ENCODE measurements around the gene HLA-DMA. TPM values are rescaled to one million over a fixed set of nuclear protein-coding genes. Genes with fewer than 3 reads are reported as not detected.

HLA-DMA gene
- polyA plus RNA-seq, 6 donors from 2014 or later = 1,101 to 1,557 (median 1,371) TPM

DNA sequence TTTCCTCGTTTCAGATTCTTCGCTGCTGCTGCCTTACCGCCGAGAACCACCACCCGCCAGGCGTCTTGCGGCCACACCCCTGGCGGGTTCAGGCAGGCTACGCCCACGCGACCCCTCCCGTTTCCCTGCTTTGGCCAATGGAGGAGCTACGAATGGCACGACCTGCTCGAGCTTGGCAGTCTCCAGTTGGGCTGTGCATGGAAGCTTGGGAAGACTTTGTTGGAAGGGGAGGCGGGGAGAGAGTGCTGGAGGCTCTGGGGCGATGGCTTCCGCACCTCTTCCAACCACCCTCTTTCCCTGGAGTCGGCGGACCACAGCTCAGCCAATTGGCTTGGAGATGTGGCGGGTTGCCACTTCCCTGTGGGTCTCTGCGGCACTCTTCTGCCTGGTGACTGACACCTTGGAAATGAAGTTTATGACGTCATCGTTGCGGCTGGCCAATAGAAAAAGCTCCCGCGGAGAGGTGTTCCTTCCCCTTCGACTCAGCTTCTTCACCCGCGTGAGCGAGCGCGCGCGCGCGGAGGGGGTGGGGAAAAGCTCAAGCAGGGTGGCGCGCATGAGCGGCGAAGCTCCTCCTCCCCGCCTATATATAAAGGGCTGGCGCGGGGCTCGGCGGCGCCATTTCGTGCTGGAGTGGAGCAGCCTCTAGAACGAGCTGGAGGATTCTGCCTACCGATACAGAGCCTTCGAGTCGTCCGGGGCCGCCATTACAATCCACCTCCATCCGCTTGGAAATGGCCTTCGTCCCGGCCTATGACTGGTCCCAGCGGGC is 18.9 kb upstream of the HLA-DMA start:
- peaks cover 28 to 48% of the 10 kb centered on the region in 2 donors for H3K36me3 Mint-ChIP-seq
- peak overlapping the region; percentile 99 to 100 (median 100) for H3K27ac Mint-ChIP-seq
- H3K4me1 Mint-ChIP-seq = peaks cover 56 to 64% (median 64%) of the 10 kb centered on the region in 3 donors
- no peaks in the 10 kb centered on the region for H3K9me3 Mint-ChIP-seq
- H3K27me3 Mint-ChIP-seq = no peaks in the 10 kb centered on the region
- DNase-seq = peak; percentile 100
- H3K4me3 Mint-ChIP-seq = peak overlapping the region; percentile 93 to 100 (median 98)
- ATAC-seq (ENCODE audit: low read depth in 2 of 2) = peak; percentile 52 to 59

DNA sequence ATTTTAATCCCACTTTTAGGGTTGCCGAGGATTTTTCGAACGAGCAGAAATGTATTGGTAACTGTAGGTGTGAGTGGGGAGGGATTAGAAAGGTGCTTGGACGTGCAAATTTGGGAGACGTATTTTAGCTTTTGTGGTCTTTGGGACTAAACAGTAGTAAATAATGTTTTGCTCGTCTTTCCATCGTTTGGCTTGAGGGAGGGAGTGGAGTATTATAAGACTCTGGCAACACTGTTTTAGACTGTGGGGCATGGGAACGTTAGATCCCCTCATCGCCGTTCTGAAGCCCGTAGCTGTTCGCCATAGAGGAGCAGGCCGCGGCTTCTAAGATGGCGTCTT is 18.3 kb upstream of the HLA-DMA start:
- Mint-ChIP-seq H3K27ac (peak overlapping the region; percentile 99 to 100 (median 100)), H3K4me3 (peak overlapping the region; percentile 93 to 100 (median 98)), H3K27me3 (no peaks in the 10 kb centered on the region), H3K36me3 (peaks cover 26 to 42% of the 10 kb centered on the region in 2 donors), H3K4me1 (peaks cover 56 to 63% (median 62%) of the 10 kb centered on the region in 3 donors), H3K9me3 (no peaks in the 10 kb centered on the region)
- DNase-seq = no peak
- no peak for ATAC-seq (ENCODE audit: low read depth in 2 of 2)

DNA sequence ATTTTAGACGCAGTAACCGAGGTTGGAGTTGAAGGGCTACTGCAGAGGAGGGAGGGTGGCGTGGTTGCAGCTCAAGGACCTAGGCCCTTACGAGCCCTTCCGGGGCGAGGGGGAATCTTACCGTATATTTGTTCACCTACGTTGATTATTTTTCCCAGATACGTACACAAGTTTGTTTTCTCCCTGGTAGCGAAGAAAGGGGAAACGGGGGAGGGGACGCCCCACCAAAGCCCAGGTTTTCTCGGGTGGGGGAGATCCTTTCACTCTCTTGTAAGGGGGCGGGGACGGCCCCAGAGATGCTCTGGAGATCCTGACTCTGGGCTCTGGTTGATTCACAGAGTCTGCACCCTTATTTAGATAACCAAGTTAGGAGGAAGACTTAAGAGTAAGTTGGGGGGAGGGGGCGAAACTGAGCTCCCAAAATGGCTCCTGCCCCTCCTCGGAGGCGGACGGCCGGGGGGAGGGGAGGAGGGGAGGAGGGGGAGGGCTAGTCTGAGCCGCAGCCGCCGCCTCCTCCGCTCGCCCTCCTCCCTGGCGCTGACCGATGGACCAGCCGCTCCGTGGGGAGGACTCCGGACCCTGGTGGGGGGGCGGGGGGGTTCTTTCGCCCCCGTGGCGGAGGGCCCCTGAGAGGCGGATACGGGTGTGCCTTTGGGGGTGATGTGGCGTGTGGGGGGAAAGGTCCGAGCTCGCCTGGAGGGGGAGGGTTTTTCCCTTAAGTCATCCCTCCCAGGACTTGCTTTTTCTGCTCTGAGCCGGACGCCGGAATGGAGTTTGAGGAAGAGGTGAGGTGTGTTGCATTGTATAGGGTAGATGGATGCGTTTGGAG is 17.7 kb upstream of the HLA-DMA start:
- no peaks in the 10 kb centered on the region for H3K9me3 Mint-ChIP-seq
- ATAC-seq (ENCODE audit: low read depth in 2 of 2) (peak; percentile 0 to 2), DNase-seq (peak; percentile 75)
- H3K4me1 Mint-ChIP-seq = peaks cover 56 to 63% (median 61%) of the 10 kb centered on the region in 3 donors
- H3K4me3 Mint-ChIP-seq = peak overlapping the region; percentile 93 to 100 (median 98)
- no peaks in the 10 kb centered on the region for H3K27me3 Mint-ChIP-seq
- peak overlapping the region; percentile 99 to 100 (median 100) for H3K27ac Mint-ChIP-seq
- H3K36me3 Mint-ChIP-seq = peaks cover 20 to 36% of the 10 kb centered on the region in 2 donors

DNA sequence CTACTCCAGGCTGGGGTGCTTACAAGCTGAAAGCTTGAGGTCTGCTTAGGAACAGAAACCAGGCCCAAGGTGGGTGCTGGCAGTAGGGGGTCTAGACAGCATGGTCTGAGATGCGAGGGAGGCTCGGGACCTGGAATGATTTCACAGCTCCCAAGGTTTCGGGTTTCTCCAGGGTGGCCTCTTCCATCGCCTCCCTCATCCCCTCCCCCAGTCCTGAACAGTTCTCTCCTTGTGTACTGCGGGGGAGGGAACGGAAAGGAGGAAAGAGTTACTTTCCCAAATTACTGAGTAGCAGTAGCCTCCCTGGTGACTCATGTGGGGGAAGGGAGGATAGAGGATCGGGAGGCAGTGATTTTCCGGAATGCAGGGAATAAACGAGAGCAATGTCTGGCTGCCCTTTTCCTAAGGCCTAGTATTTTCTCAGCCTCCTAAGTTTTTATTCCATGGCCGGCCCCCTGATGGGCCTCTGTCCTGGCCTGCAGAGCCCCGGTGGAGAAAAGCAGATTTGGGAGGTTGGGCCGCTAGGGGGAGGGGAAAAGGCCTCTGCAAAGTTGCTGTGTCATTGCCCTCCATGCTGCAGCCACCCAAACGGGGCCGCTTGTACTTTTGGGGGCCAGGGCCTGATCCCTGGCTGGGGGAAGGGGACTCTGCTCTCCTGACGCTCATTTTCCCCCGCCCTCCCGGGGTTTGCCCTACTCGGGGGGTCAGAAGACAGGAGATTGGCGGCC is 17.0 kb upstream of the HLA-DMA start:
- Mint-ChIP-seq H3K4me3 (peak overlapping the region; percentile 93 to 100 (median 97)), H3K27me3 (no peaks in the 10 kb centered on the region), H3K4me1 (peaks cover 56 to 63% (median 59%) of the 10 kb centered on the region in 3 donors), H3K9me3 (no peaks in the 10 kb centered on the region), H3K36me3 (peaks cover 14 to 29% of the 10 kb centered on the region in 2 donors), H3K27ac (peak overlapping the region; percentile 98 to 100 (median 99))
- DNase-seq = peak; percentile 73
- no peak for ATAC-seq (ENCODE audit: low read depth in 2 of 2)

DNA sequence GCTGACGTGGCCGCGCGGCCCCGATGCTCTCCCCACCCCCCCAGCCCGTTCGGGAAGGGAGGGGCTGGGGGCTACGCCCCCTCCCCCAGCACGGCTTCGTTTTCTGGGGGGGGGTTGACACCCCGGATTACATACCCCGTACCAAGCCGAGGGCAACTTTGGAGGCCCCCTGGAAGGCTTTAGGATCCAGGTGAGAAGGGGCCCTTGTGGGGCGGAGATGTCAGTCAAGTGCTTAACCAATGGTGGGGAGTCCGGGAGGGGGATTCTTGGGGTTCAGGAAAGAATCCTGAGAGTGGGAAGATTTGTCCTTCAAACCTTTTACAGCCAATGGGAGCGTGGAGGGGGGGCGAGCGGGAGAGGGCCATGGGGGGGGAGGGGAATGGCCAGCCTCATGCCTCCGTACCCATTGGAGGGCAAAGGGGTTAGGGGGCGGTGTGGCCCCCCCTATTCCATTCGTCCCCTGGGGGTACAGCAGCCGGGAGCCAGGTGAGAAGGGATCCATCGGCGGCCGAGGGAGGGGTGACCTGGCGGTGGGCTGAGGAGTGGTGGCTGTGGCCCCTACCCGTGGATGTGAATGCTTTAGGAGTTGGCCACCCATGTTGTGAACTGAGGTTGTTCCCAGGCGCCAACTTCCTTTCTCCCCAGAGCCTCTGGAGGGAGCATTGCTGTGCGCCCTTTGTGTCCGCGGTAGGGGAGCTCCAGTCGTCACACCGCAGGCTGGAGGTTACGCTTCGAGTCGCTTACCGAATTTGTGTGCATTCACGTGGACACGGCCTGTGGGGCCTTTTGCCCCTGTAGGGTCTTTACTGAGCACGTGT is 16.2 kb upstream of the HLA-DMA start:
- Mint-ChIP-seq H3K36me3 (peaks cover 14 to 28% of the 10 kb centered on the region in 2 donors), H3K4me3 (peak overlapping the region; percentile 93 to 100 (median 97)), H3K4me1 (peaks cover 55 to 58% (median 58%) of the 10 kb centered on the region in 3 donors), H3K27ac (peak overlapping the region; percentile 98 to 100 (median 99)), H3K27me3 (no peaks in the 10 kb centered on the region), H3K9me3 (no peaks in the 10 kb centered on the region)
- DNase-seq (peak; percentile 45), ATAC-seq (ENCODE audit: low read depth in 2 of 2) (no peak)

DNA sequence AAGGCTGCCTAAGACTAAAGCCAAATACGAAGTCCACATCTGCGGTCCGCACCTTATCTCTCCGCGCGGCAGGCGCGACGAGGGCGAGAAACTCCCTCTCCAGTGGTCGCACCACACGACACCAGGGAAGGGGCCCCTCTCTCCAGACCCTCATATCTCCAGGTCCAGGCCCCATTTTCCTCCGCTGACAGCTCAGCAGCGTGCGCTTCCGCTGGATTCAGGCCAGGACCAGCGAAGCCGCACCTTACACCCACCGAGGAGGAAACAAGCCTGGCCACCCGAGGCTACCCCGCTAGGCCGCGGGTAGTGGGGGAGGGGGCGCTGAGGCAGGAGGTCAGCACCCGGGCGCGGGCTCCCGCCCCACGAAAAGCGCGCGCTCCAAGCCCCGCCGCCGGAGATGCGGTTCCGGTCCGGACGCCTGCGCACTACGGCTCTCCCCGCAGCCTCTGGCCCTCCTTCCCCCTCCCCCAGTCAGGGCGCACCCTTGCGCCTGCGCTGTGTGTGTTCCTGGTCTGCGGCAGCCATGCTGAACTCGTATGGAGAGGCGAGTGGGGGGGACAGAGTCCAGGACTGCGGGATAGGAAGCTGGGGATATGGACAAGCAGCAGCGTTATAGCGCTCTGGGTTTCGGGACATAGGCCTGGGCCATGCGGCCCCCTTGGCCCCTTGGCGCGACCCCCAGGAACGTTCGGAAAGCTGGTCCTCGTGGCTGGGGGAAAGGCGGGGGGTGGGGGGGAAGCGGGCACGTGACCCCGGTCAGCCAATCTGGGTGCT is 15.4 kb upstream of the HLA-DMA start, which contains the start of gene BRD2:
BRD2 (plus strand) TSS at position 502 of the 774 bp plus-strand sequence. CDS start 4,305 bp downstream, outside the sequence.
- H3K4me3 Mint-ChIP-seq = peak within 1 kb of the TSS; percentile 93 to 100 (median 97)
- DNase-seq (peak; percentile 99), ATAC-seq (ENCODE audit: low read depth in 2 of 2) (peak; percentile 32 to 41)
- H3K9me3 Mint-ChIP-seq = no peaks in the 10 kb centered on the region
- H3K27ac Mint-ChIP-seq = peak within 1 kb of the TSS; percentile 98 to 100 (median 99)
- H3K27me3 Mint-ChIP-seq = no peaks in the 10 kb centered on the region
- H3K4me1 Mint-ChIP-seq = peaks cover 50 to 54% (median 54%) of the 10 kb centered on the region in 3 donors
- peaks cover 6 to 20% of the 10 kb centered on the region in 2 donors for H3K36me3 Mint-ChIP-seq

DNA sequence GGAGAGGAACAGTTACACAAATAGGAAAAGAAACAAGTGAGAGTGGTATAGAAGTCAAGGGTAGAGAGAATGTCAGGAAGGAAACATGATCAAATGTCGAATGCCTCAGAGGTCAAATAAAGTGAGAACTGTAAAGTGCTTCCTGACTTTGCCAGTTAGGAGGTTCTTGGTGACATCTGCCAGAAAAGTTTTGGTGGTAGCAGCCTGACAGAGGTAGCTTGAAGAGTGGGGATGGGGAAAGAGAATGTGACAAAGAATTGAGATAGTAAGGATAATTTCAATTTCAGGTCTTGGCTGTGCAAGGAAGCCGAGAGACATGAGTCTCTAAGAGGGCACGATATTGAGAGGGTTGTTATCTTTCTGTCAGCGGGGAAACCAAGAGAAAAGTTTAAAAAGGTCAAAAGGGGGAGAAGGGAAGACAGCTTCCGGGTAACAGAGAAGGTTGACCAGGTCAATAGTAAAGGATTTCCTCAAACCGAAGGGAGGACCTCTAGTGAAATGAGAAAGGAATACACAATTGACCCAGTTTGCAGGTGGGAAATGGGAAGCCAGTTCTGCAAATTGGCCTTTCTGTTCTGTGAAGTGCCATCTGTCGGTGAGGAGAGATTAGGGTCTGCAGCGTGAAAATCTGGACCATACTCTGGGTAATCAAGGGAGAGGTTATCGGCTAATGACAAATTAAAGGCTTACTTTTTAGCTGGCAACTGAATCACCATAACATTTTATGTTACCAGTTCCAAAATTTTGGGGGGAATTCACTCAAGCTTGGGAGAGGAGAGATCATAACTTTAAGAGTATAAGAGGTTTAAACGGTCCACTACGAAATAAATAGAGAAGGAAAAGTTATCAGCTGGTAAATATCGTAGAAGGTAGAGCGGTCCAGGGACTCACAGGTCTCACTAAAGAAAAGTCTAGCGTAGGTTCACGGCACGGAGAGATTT is 14.5 kb upstream of the HLA-DMA start:
- H3K9me3 Mint-ChIP-seq = no peaks in the 10 kb centered on the region

DNA sequence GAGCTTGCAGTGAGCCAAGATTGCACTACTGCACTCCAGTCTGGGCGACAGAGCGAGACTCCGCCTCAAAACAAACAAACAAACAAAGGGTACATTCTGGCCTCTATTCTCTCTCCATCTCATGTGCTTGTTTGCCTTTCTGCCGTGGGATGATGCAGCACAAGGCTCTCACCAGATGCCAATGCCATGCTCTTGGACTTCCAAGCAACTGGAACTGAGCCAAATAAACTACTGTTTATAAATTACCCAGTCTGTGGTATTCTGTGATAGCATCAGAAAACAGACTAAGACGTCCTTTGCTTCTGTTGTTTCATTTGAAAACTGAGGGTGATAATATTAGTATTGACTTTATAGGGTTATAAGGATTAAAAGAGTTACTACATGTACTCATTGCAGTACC is 11.9 kb upstream of the HLA-DMA start:
- Mint-ChIP-seq H3K4me3 (peak overlapping the region in 3 of 8 donors; percentile 17 to 100 (median 25)), H3K27ac (peak overlapping the region in 2 of 6 donors; percentile 31 to 46), H3K27me3 (no peaks in the 10 kb centered on the region), H3K36me3 (peaks cover 0 to 1% of the 10 kb centered on the region in 2 donors), H3K9me3 (no peaks in the 10 kb centered on the region), H3K4me1 (peaks cover 54 to 66% (median 57%) of the 10 kb centered on the region in 3 donors)
- ATAC-seq (ENCODE audit: low read depth in 2 of 2) = no peak
- no peak for DNase-seq

More for the DNA sequence above, 14.5 kb upstream of the HLA-DMA start:
- Mint-ChIP-seq H3K36me3 (peaks cover 0 to 12% of the 10 kb centered on the region in 2 donors), H3K4me3 (peak overlapping the region; percentile 93 to 100 (median 97)), H3K4me1 (peaks cover 46 to 60% (median 52%) of the 10 kb centered on the region in 3 donors), H3K27me3 (no peaks in the 10 kb centered on the region), H3K27ac (peak overlapping the region; percentile 95 to 100 (median 98))
- DNase-seq = peak; percentile 55
- no peak for ATAC-seq (ENCODE audit: low read depth in 2 of 2)

DNA sequence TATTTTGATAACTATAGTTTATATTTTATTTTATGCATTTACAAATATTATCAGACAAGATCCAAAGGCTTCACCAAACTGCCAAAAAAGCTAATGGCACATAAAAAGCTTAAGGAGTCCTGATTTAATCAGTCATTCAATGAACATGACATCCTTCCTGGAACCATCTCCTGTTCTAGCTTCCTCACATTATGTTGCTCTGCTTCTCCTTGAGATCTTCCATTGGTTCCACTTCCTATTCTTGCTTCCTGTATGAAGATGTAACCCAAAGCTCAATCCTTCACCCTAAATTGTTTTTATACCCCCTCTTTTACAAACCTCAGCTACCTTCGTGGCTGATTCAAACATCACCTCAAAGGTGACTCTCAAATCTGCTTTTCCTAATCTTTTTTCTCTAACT is 11.0 kb upstream of the HLA-DMA start:
- H3K4me1 Mint-ChIP-seq = peaks cover 50 to 61% (median 53%) of the 10 kb centered on the region in 3 donors
- ATAC-seq (ENCODE audit: low read depth in 2 of 2) = no peak

DNA sequence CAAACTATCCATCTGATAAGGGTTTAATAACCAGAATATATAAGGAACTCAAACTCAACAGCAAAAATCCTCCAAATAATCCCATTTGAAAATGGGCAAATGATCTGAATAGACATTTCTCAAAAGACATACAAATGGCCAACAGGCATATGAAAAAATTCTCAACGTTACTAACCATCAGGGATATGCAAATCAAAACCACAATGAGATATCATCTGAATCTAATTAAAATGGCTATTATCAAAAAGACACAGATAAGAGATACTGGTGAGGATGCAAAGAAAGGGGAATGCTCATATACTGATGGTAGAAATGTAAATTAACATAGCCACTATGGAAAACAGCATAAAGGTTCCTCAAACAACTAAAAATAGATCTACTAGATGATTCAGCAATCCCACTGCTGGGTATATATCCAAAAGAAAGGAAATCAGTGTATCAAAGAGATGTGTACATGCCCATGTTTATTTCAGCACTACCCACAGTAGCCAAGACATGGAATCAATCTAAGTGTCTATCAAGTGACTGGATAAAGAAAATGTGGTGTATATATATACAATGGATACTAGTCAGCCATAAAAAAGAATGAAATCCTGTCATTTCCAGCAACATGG is 9.4 kb upstream of the HLA-DMA start:
- H3K27ac Mint-ChIP-seq = peak overlapping the region in 3 of 6 donors; percentile 30 to 86 (median 37)
- DNase-seq (no peak), ATAC-seq (ENCODE audit: low read depth in 2 of 2) (no peak)
- H3K27me3 Mint-ChIP-seq = no peaks in the 10 kb centered on the region
- H3K4me1 Mint-ChIP-seq = peaks cover 51 to 60% (median 55%) of the 10 kb centered on the region in 3 donors
- H3K36me3 Mint-ChIP-seq = peaks cover 5 to 8% of the 10 kb centered on the region in 2 donors
- H3K4me3 Mint-ChIP-seq = peak overlapping the region in 1 of 8 donors; percentile 3
- no peaks in the 10 kb centered on the region for H3K9me3 Mint-ChIP-seq

More for the DNA sequence above, 11.0 kb upstream of the HLA-DMA start:
- H3K27me3 Mint-ChIP-seq = no peaks in the 10 kb centered on the region
- no peaks in the 10 kb centered on the region for H3K9me3 Mint-ChIP-seq
- DNase-seq = no peak
- H3K4me3 Mint-ChIP-seq = peak overlapping the region in 2 of 8 donors; percentile 24 to 54
- H3K27ac Mint-ChIP-seq = peak overlapping the region in 2 of 6 donors; percentile 10 to 25
- peaks cover 0 to 5% of the 10 kb centered on the region in 2 donors for H3K36me3 Mint-ChIP-seq
